Measurements from ENCODE around the gene PARN. TPM values are rescaled to one million over a fixed set of nuclear protein-coding genes. Genes with fewer than 3 reads are reported as not detected.

The PARN gene
- total RNA-seq, 1 experiment from 2014 or later: 30.7 TPM

DNA sequence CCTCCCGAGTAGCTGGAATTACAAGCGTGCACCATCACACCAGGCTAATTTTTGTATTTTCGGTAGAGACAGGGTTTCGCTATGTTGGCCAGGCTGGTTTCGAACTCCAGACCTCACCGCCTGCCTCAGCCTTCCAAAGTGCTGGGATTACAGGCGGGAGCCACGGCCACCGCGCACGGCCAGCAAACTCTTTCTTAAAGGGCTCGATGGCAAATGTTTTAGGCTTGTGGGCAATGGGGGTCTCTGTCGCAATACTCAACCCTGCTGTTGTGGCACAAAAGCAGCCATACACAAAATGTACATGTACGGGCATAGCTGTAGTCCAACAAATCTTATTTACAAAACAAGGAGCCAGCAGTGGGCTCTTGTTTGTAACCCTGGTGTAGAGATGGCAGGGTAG lies 18.4 kb downstream of the PARN start:
- H3K9me3 Mint-ChIP-seq (ENCODE audit: unreplicated experiment): no peaks in the 10 kb centered on the region
- DNase-seq: no peak
- TF ChIP-seq, protein P1, sequence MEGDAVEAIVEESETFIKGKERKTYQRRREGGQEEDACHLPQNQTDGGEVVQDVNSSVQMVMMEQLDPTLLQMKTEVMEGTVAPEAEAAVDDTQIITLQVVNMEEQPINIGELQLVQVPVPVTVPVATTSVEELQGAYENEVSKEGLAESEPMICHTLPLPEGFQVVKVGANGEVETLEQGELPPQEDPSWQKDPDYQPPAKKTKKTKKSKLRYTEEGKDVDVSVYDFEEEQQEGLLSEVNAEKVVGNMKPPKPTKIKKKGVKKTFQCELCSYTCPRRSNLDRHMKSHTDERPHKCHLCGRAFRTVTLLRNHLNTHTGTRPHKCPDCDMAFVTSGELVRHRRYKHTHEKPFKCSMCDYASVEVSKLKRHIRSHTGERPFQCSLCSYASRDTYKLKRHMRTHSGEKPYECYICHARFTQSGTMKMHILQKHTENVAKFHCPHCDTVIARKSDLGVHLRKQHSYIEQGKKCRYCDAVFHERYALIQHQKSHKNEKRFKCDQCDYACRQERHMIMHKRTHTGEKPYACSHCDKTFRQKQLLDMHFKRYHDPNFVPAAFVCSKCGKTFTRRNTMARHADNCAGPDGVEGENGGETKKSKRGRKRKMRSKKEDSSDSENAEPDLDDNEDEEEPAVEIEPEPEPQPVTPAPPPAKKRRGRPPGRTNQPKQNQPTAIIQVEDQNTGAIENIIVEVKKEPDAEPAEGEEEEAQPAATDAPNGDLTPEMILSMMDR (IDR thresholded peaks at IDR 0.05; ENCODE audit: insufficient read depth in 1 of 2, low read depth in 1 of 2, low read length in 1 of 2, severe bottlenecking in 1 of 2, unreplicated experiment in 1 of 2): no peak
- Histone ChIP-seq H3K4me1 (no peaks in the 10 kb centered on the region), H3K27me3 (replicated peaks; ENCODE audit: control insufficient read depth, insufficient read depth, low read length) (no peaks in the 10 kb centered on the region), H3K36me3 (ENCODE audit: control insufficient read depth, insufficient read depth, low read length) (no peaks in the 10 kb centered on the region), H3K9me3 (no peaks in the 10 kb centered on the region), H3K4me3 (ENCODE audit: low read depth, low read length) (no peak overlapping the region)
- H3K36me3 Mint-ChIP-seq (ENCODE audit: insufficient read depth, unreplicated experiment): peaks cover 42% of the 10 kb centered on the region
- POLR2A ChIA-PET: no interaction called here
- H3K4me1 Mint-ChIP-seq (ENCODE audit: low read depth, unreplicated experiment): no peaks in the 10 kb centered on the region
- no peak overlapping the region for H3K27ac Mint-ChIP-seq (ENCODE audit: unreplicated experiment)
- H3K4me3 Mint-ChIP-seq (ENCODE audit: unreplicated experiment): no peak overlapping the region
- no peaks in the 10 kb centered on the region for H3K27me3 Mint-ChIP-seq (ENCODE audit: insufficient read depth, unreplicated experiment)
- intact Hi-C loops (cut with micrococcal nuclease; ENCODE audit: unreplicated experiment): no loop called here
- BruUV-seq (replicated peaks): no TSS peak
- CTCF ChIA-PET: no interaction called here

DNA sequence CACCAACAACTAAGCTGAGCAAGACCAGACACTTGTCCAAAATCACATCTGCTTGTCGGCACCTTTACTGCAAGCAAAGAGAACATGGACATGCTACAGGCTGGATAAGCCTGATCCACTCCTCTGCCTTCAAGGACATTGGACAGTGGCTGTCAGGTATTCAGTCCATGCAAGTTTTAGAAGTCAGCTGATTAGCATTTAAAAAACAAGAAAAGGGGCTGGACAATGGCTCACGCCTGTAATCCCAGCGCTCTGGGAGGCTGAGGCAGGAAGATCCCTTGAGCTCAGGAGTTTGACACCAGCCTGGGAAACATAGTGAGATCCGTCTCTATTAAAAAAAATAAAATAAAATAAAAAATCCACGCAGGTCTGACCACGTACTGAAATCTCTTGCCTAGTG lies 20.3 kb downstream of the PARN start:
- BruUV-seq (replicated peaks): no TSS peak
- Mint-ChIP-seq H3K9me3 (ENCODE audit: unreplicated experiment) (no peaks in the 10 kb centered on the region), H3K36me3 (ENCODE audit: insufficient read depth, unreplicated experiment) (peaks cover 32% of the 10 kb centered on the region), H3K4me1 (ENCODE audit: low read depth, unreplicated experiment) (no peaks in the 10 kb centered on the region), H3K27me3 (ENCODE audit: insufficient read depth, unreplicated experiment) (no peaks in the 10 kb centered on the region), H3K27ac (ENCODE audit: unreplicated experiment) (no peak overlapping the region), H3K4me3 (ENCODE audit: unreplicated experiment) (no peak overlapping the region)
- H3K36me3 ChIP-seq (ENCODE audit: control insufficient read depth, insufficient read depth, low read length): no peaks in the 10 kb centered on the region
- no peak overlapping the region for H3K4me3 ChIP-seq (ENCODE audit: low read depth, low read length)
- TF ChIP-seq, protein P1 (IDR thresholded peaks at IDR 0.05; ENCODE audit: insufficient read depth in 1 of 2, low read depth in 1 of 2, low read length in 1 of 2, severe bottlenecking in 1 of 2, unreplicated experiment in 1 of 2): no peak
- H3K27me3 ChIP-seq (replicated peaks; ENCODE audit: control insufficient read depth, insufficient read depth, low read length): no peaks in the 10 kb centered on the region
- H3K9me3 ChIP-seq: no peaks in the 10 kb centered on the region
- POLR2A ChIA-PET: no interaction called here
- H3K4me1 ChIP-seq: no peaks in the 10 kb centered on the region
- no peak for DNase-seq
- intact Hi-C loops (cut with micrococcal nuclease; ENCODE audit: unreplicated experiment): no loop called here
- CTCF ChIA-PET: no interaction called here

DNA sequence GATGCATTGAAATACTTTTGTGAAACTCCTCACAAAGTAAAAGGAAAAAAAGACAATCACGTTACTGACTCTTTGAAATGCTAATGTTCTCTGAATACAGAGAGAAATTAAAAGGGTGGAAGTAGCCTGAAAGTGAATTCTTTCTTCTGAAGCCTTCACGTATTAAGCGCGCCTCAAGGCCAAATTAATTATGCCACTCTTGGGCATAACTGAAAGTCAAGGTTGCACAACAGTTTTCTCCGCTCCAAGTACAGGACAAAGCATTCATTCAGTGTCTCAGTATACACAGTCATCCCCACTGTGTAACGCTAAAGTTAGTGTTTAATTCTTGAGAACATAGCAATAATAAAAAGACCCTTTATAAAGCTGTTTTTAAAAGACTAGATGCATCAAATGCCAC lies 21.5 kb downstream of the PARN start:
- no peaks in the 10 kb centered on the region for H3K36me3 ChIP-seq (ENCODE audit: control insufficient read depth, insufficient read depth, low read length)
- POLR2A ChIA-PET: interaction anchor here (0.7 kb wide), 1 partner anchor 22 kb away, joined by 3 read pairs; the partner anchor contains the start of gene PARN
- intact Hi-C loops (cut with micrococcal nuclease; ENCODE audit: unreplicated experiment): no loop called here
- Mint-ChIP-seq H3K27ac (ENCODE audit: unreplicated experiment) (no peak overlapping the region), H3K4me1 (ENCODE audit: low read depth, unreplicated experiment) (no peaks in the 10 kb centered on the region), H3K4me3 (ENCODE audit: unreplicated experiment) (no peak overlapping the region), H3K9me3 (ENCODE audit: unreplicated experiment) (no peaks in the 10 kb centered on the region), H3K36me3 (ENCODE audit: insufficient read depth, unreplicated experiment) (peaks cover 30% of the 10 kb centered on the region), H3K27me3 (ENCODE audit: insufficient read depth, unreplicated experiment) (no peaks in the 10 kb centered on the region)
- H3K4me3 ChIP-seq (ENCODE audit: low read depth, low read length): no peak overlapping the region
- no peaks in the 10 kb centered on the region for H3K9me3 ChIP-seq
- TF ChIP-seq, protein P1 (IDR thresholded peaks at IDR 0.05; ENCODE audit: insufficient read depth in 1 of 2, low read depth in 1 of 2, low read length in 1 of 2, severe bottlenecking in 1 of 2, unreplicated experiment in 1 of 2): no peak
- BruUV-seq (replicated peaks): no TSS peak
- no peak for DNase-seq
- CTCF ChIA-PET: no interaction called here
- no peaks in the 10 kb centered on the region for H3K4me1 ChIP-seq
- H3K27me3 ChIP-seq (replicated peaks; ENCODE audit: control insufficient read depth, insufficient read depth, low read length): no peaks in the 10 kb centered on the region

All from Caco-2 (cell line).